CD4-positive, alpha-beta T cell treated with Interleukin-4 for 4 hours (primary cell): ENCODE results near the gene RPP25.
"Not testable (repeated sequence)": the region's sequence is repeated elsewhere in the genome, so short reads cannot be mapped to it uniquely, and the experiment has no call there.

ENCODE experiments used
- DNase-seq: peaks from one replicate; pipeline ENCODE4 v3.0.0-alpha.2; 2020

Gene RPP25

GRCh38 chr15:74962219-74962618 lies 5.6 kb upstream of the RPP25 start:
- no peak for DNase-seq

GRCh38 chr15:74961616-74962015 lies 5.0 kb upstream of the RPP25 start:
- no peak for DNase-seq

- DNase-seq = no peak
Measured at GRCh38 chr15:74960995-74961588, 4.5 kb upstream of the RPP25 start.

GRCh38 chr15:74960286-74960685 lies 3.7 kb upstream of the RPP25 start:
- no peak for DNase-seq

GRCh38 chr15:74959586-74959939 lies 3.0 kb upstream of the RPP25 start:
- DNase-seq = no peak

GRCh38 chr15:74958908-74959585 lies 2.5 kb upstream of the RPP25 start:
- DNase-seq = no peak

GRCh38 chr15:74958320-74958907 lies 1.8 kb upstream of the RPP25 start:
- no peak for DNase-seq

- DNase-seq = no peak
Measured at GRCh38 chr15:74957476-74958035, 984 bp upstream of the RPP25 start.

GRCh38 chr15:74955796-74956647 lies 550 bp downstream of the RPP25 start:
- peak; percentile 42 for DNase-seq

GRCh38 chr15:74955017-74955416 lies 1.6 kb downstream of the RPP25 start:
- no peak for DNase-seq

- DNase-seq = no peak
Measured at GRCh38 chr15:74954515-74954914, 2.1 kb downstream of the RPP25 start.

- no peak for DNase-seq
Measured at GRCh38 chr15:74951006-74951405, 5.6 kb downstream of the RPP25 start.

GRCh38 chr15:74950078-74950908 lies 6.3 kb downstream of the RPP25 start:
- peak; percentile 80 for DNase-seq

GRCh38 chr15:74937590-74938371 lies 18.8 kb downstream of the RPP25 start, which contains the start of gene COX5A:
COX5A (minus strand) TSS chr15:74938073; CDS start chr15:74938014, 59 bp downstream.
- peak; percentile 93 for DNase-seq

GRCh38 chr15:74937272-74937589 lies 19.3 kb downstream of the RPP25 start:
- DNase-seq = no peak

- not testable (repeated sequence) for DNase-seq
Measured at GRCh38 chr15:74935193-74935592, 21.4 kb downstream of the RPP25 start.

GRCh38 chr15:74933573-74933972 lies 23.0 kb downstream of the RPP25 start:
- no peak for DNase-seq

- no peak for DNase-seq
Measured at GRCh38 chr15:74928771-74929198, 27.8 kb downstream of the RPP25 start.

GRCh38 chr15:74924525-74924924 lies 32.0 kb downstream of the RPP25 start:
- no peak for DNase-seq

- no peak for DNase-seq
Measured at GRCh38 chr15:74920456-74920855, 36.1 kb downstream of the RPP25 start.

- DNase-seq = no peak
Measured at GRCh38 chr15:74917676-74918075, 38.9 kb downstream of the RPP25 start.
